GM11168 (cell line): ENCODE data around the gene EREG.
"Not testable (repeated sequence)": the region's sequence is repeated elsewhere in the genome, so short reads cannot be mapped to it uniquely, and the experiment has no call there.

Experiments used
- in situ Hi-C: fragments of 300-500 bp; cut with MboI; formaldehyde crosslinking; loops from one replicate; pipeline ENCODE4 v1.12.0; 2022; ENCODE audit warnings: low sequenced_read_pairs; ENCODE audit not compliant: unreplicated experiment

The EREG gene

DNA sequence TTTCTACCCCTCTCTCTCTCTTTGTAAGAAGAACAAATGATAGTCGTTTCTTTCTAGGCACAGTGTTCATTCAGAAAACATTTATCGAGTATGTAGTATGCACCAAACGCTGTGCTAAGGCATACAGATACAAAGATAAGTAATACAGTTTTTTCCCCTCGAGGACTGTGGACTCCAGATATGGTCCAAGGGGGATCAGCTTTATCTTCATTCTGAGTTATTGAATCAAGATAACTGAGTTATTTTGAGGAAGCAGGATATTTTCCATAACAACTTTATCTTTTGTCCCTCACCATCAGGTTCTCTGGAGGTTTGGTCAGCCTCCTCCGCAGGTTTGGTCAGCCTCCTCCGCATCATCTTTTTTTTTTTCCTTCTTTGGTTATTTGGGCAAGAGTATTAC, 15.0 kb downstream of the EREG start:
- in situ Hi-C loops = loop anchor here (10.0 kb wide), 1 partner anchor 155 kb away; no protein-coding TSS in a partner anchor

DNA sequence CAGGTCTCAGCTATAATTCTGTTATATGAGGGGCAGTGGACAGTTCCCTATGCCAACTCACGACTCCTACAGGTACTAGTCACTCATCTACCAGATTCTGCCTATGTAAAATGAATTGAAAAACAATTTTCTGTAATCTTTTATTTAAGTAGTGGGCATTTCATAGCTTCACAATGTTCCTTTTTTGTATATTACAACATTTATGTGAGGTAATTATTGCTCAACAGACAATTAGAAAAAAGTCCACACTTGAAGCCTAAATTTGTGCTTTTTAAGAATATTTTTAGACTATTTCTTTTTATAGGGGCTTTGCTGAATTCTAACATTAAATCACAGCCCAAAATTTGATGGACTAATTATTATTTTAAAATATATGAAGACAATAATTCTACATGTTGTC, 20.4 kb downstream of the EREG start:
- in situ Hi-C loops = no loop called here

- in situ Hi-C loops = no loop called here
Measured at GRCh38 chr4:74386159-74386558, 21.2 kb downstream of the EREG start.

DNA sequence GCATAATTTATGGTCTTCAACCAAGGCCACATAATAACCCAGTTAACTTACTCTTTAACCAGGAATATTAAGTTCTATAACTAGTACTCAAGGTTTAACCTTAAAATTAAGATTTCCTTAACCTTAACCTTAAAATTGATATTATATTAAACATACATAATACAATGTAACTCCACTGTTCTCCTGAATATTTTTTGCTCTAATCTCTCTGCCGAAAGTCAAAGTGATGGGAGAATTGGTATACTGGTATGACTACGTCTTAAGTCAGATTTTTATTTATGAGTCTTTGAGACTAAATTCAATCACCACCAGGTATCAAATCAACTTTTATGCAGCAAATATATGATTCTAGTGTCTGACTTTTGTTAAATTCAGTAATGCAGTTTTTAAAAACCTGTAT, 22.8 kb downstream of the EREG start:
- in situ Hi-C loops = no loop called here

- in situ Hi-C loops = no loop called here
Measured at GRCh38 chr4:74389494-74389893, 24.5 kb downstream of the EREG start.

DNA sequence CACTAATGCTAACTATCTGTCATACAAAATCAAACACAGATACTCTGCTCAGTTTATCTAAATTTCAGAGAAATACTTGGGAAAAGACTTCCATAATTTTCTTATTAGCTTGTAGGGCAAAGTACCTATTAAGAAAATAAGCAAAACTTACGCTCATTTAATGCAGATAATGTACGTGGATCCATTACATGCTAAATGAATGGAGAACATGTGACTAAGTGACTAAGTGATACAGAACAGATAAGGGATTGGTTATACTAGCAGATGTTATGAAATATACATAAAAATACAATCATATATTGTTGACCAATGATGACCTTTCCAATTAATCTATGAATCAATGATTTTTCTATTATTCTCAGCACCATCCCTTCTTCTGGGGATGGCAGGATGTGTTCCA, 25.7 kb downstream of the EREG start:
- in situ Hi-C loops = no loop called here

DNA sequence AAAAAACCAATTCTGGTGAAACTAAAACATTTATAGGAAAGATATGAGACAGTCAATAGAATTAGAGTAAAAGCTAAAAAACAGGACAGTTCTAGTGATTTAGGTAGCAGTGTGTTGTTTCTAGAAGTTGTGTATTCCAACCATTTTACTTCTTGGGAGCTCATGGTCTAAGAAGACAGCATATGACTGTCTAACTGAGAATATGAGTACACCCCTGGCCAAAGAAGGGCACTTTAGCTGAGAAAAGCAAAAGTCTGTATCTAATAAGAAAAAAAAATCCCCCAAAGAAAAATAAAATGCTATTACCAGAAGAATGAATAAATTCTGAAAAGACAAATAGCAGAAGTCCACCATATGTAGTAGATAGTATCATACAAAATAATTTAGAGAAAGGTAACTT, 26.4 kb downstream of the EREG start:
- in situ Hi-C loops = no loop called here

GRCh38 chr4:74391890-74392475, 27.0 kb downstream of the EREG start:
- in situ Hi-C loops = no loop called here

DNA sequence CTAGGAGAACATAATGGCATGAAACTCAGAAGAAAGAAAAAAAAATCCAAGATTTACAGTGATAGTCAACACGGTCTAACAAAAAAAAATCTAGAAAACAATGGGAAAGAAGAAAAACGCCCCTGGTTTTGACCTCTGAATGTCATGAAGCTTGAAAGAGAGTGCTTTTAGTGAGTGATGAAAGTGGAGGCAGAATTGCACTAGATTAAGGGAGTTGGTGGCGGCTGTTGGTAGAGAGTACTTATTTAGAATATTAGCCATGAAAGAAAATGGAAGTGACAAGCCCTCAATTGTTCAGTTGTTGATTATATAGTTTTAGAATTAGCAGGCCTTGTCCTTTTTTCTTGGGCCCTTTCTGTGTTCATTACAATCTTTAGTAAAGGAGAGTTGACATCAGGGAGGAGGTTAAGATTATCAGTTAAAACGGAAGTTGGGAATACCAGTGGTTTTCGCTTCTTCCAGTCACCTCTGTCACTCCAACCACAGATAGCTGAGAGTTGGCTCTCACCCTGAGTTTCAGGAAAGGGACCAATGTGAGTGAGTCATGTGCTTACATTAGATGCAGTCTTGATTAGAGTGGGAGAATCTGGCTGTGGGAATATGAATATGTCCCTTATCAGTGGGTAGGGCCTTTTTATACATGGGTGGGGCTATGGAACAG, 29.7 kb downstream of the EREG start:
- in situ Hi-C loops = no loop called here

DNA sequence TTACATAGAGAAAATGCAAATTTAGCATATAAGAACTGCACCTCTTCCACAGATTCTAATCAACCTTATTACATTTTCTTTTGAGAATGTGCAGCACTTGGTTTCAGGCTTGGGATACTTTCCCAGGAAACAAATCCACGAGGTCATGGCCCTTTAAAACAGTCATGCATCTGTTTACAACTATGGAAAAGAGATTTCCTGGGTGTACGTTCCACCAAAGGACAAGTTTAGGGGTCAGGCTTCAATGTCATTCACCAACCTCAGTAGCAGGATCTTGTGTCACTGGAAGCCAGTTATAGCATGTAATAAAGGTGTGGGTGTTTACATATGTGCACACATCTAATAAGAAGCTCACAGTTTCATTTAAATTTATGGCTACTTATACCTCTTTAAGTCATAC, 30.7 kb downstream of the EREG start:
- in situ Hi-C loops = no loop called here

DNA sequence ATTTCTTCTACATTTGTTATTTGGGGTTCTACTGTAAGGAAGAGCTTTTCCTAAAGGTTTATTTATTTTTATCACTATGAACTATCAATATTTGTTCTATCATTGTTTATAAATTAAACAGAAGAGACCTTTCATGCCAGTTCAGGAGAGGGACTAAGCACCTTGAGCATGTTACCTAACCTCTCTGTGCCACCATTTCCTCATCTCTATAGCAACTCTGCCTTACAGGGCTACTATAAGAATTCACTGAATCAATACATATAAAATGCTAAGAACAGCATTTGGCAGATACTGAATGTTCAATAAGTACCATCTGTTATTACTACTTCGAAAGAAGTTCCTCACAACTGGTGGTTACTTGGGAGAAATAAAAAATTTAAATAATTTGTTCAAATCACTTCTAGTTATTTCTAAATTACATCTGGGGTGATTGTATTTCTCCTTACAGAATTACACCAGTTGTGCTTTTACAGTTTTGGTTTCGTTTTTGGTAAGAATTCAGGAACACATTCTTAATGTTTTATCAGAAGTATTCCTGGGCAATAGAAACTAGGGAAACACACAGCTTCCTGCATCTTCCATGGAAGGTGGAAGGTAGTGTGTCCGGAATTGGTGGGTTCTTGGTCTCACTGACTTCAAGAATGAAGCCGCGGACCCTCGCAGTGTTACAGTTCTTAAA, 32.9 kb downstream of the EREG start:
- in situ Hi-C loops = no loop called here

DNA sequence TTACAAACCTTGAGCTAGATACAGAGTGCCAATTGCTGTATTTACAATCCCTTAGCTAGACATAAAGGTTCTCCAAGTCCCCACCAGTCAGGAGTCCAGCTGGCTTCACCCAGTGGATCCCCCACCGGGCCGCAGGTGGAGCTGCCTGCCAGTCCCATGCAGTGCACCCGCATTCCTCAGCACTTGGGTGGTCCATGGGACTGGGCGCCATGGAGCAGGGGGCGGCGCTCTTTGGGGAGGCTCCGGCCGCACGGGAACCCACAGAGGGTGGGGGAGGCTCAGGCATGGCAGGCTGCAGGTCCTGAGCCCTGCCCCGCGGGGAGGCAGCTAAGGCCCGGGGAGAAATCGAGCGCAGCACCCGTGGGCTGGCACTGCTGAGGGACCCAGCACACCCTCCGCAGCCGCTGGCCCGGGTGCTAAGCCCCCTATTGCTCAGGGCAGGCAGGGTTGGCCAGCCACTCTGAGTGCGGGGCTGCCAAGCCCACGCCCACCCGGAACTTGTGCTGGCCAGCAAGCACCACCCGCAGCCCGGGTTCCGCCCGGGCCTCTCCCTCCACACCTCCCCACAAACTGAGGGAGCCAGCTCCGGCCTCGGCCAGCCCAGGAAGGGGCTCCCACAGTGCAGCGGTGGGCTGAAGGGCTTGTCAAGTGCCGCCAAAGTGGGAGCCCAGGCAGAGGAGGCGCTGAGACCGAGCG, 34.1 kb downstream of the EREG start:
- in situ Hi-C loops = not testable (repeated sequence)

DNA sequence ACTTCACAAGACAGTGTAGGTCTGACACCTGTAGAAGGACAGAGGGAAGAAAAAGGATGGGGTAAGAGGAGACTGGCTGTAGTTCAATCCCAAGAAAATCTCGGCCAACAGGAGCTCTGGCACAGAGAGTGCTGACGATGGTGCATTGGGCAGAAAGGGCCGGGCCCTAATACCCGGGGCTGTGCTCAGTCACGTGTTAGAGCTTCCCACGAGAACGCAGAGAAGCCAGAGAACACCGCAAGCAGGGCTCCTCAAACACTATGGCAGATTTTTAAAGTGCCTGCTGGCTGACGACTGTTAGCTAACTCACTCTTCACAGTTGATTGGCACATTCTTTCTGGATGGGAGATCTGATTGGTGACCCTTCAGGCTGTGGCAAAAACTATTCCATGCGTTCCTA, 35.5 kb downstream of the EREG start:
- in situ Hi-C loops = no loop called here

GRCh38 chr4:74402692-74403456, 37.9 kb downstream of the EREG start:
- in situ Hi-C loops = no loop called here

DNA sequence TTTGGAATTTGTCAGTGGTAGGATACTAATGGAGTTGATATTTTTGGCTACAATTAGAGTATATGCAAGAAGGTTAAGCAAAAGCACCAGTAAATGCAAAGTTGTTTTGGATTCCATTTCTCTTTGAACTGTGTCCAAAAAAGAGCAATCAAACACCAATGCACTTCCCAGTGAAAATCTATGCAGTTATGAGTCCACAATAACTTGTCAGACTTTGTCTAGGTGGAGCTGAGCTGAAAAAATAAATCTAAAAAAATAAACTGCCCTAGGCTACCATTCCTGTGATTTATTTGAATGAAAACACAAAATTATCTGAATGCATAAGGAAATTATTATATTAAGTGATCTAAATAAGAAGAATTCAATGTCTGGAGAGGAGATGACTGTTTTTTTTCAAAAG, 42.9 kb downstream of the EREG start:
- in situ Hi-C loops = no loop called here

- in situ Hi-C loops = no loop called here
Measured at GRCh38 chr4:74408639-74409038, 43.7 kb downstream of the EREG start.

DNA sequence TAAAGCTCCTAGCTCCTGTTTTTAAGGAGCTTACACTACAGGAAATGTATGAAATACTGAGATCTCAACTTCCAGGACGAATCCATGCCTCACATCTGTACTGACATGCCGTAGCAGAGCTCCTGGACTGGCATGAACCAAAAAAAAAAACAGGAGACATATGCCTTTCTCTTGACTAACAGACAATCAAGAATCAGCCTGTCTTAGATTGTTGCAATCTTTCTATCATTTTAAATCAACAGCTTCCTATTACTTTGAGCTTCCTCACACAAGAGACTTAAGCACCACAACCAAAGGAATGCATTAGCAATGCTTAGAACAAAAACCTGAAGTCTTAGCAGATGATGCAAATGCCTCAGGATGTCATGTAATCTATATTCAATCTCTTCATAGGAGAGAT, 45.3 kb downstream of the EREG start:
- in situ Hi-C loops = no loop called here

- in situ Hi-C loops = no loop called here
Measured at GRCh38 chr4:74412225-74412624, 47.3 kb downstream of the EREG start.

DNA sequence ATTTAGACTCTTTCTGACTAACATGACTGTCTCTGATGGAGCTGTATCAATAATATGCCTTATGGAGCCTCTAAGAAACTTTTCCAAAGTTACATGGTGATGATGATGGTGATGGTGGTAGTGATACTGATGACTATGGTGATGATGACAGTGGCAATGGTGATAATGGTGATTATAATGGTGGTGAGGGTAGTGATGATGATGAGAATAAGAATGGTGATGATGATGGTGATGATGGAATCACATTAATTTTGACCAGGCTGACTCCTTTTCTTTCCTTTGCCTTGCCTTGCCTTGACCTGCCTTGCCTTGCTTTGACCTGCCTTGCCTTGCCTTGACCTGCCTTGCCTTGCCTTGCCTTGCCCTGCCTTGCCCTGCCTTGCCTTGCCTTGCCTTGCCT, 48.3 kb downstream of the EREG start:
- in situ Hi-C loops = no loop called here

- in situ Hi-C loops = no loop called here
Measured at GRCh38 chr4:74414149-74414809, 49.3 kb downstream of the EREG start.
